ELR (cell line): ENCODE results near the gene VPS9D1.

Experiments
- DNase-seq: peaks from one replicate; pipeline ENCODE4 v3.0.0-alpha.2; 2015; ENCODE audit warnings: low read depth

VPS9D1 gene

GRCh38 chr16:89720813-89721545, at the start of gene VPS9D1, which contains the start of gene ZNF276:
VPS9D1 (minus strand) TSS chr16:89720898; CDS start chr16:89720861, 37 bp downstream.
ZNF276 (plus strand) TSS chr16:89721537; CDS start chr16:89721641, 104 bp downstream.
- peak; percentile 89 for DNase-seq

DNA sequence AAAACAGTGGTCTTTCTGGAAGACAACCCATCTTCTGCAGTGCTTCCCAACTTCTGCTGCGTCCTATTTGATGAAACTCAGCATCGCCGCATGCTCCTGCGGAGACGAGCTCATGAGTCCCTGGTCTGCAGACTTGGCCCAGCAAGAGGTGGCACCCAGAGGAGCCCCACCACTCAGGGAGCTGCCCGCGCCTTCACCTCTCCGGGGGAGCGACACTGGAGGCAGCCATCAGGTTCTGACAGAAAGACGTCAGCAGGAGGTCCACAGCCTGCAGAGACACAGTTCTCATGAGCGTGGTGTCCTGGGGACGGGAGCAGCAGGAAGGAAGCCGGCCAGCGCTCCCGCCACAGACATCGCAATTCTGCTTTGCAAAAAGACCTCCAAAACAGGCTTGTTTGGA, 49.7 kb upstream of the VPS9D1 start:
- no peak for DNase-seq

GRCh38 chr16:89765292-89765830, 44.7 kb upstream of the VPS9D1 start:
- no peak for DNase-seq

DNA sequence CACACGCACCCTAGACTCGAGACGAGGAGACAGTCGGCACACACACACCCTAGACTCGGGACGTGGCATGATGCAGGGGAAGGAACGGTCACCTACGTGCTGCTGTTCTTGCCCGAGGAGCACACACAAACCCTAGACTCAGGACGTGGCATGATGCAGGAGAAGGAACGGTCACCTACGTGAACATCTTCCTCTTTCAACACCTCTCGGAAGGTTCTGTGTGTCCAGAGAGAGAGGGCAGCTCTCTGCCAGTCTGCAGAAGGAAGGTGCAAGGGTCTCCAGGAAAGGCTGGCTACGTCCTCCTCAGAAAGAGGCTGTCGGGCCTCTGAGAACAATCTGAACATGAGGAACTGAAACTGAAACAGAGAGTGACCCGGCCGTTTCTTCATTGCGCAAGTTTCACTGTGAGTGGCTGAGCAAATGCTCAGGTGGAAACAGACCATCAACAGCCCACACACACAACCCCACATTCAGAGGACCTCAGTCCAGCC, 44.1 kb upstream of the VPS9D1 start:
- no peak for DNase-seq

DNA sequence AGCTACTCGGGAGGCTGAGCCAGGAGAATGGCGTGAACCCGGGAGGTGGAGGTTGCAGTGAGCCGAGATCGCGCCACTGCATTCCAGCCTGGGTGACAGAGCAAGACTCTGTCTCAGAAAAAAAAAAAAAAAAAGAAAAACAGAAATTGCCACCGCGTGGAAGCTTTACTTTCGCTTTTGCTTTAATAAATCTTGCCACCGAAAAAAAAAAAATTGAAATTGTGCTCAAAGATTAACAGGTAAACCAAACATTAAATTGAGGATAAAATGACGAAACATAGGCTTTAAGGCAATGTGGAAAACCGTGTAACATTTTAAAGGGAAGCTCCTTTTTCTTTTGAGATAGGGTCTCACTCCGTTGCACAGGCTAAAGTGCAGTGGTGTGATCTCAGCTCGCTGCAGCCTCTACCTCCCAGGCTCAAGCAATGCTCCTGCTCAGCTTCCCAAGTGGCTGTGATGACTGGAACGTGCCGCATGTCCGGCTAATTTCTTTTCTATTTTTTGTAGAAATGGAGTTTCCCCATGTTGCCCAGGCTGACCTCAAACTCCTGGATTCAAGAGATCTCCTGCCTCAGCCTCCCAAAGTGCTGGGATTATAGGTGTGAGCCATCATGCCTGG, 40.7 kb upstream of the VPS9D1 start:
- no peak for DNase-seq

DNA sequence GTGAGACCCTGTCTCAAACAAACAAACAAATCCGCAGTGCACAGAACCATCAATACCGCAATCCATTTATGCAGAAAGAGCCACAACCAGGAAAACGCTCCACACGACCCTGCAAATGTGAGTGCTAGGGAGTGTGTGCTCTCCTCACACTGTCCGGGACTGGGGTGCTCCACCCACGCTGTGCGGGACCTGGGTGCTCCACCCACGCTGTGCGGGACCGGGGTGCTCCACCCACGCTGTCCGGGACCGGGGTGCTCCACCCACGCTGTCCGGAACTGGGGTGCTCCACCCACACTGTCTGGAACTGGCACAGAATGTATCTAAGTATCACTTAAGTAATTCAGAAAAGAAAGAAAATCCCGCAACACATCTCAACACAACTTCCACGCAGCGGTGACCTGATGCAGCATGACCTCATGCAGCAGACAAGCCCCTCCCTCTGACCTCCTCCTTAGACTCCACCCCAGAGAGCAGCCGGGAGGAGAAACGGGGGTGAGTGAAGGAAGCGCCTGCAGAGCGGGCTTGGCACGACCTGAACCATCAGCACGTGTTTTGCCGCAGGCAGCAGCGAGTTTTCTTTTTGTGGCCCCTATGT, 39.1 kb upstream of the VPS9D1 start:
- DNase-seq = no peak

GRCh38 chr16:89749637-89750036, 28.9 kb upstream of the VPS9D1 start:
- DNase-seq = no peak

- DNase-seq = no peak
Measured at GRCh38 chr16:89748921-89749320, 28.2 kb upstream of the VPS9D1 start.

DNA sequence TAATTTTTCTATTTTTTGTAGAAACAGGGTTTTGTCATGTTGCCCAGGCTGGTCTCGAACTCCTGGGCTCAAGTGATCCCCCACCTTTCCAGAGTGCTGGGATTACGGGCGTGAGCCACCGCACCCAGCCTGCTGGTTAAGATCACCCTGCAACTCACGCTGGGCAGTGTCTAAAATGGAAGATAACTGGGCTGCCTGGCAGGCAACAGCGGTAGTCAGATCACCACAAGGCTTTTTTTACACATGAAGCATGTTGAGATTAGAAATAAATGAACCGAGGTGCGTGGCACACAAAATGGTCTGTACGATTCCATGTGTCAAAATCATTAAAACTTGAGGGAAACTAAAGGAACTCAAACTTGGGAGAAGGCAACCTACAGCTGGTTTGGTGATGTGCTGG, 27.4 kb upstream of the VPS9D1 start:
- DNase-seq = no peak

- DNase-seq = no peak
Measured at GRCh38 chr16:89746043-89746442, 25.3 kb upstream of the VPS9D1 start.

GRCh38 chr16:89744813-89745212, 24.1 kb upstream of the VPS9D1 start:
- DNase-seq = no peak

DNA sequence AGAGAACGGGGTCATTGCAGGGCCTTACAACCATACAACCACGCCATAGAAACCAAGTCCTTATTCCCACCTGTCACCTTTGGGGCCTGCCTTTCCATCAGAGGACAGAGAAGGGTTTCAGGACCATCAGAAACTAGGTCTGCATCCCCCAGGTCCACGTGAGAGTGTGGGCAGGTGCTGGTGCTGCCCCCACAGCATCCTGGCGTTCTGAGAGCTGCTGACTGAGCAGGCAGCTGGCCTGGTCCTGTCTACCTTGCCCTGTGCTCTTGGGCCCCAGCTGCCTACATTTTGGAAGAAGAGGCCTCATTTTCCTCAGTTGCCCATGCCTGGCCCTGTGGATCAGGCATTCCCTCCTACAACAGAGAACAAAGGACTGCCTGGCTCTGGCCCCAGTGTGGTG, 22.2 kb upstream of the VPS9D1 start:
- no peak for DNase-seq

DNA sequence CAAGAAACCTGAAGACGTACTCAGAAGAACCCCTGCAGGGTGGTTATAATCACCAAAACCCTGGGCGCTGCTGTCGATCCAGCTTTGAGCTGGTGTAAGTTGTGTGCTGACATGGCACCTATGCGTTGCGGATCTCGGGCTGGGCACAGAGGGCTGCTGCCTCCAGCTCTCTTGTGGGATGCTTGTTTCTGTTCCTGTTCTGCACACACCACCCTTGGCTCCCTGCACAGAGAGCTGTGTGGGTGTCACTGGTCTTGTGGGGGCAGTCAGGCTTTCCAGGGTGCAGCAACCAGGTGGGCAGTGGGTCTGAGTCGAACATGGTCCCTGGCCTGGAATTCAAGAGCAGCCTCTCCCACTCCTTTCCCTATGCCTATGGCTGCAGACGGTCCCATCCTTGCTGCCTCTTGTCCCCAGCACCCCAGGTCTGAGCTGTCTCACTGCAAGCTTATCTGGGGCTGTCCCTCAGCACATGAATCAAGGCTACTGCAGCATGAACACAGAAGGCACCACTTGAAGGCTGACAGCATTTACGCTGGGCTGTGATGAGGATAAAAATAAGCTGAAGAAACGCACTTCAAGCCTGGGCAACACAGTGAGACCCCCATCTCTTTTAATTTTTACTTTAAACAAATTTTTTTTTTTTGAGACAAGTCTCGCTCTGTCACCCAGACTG, 20.8 kb upstream of the VPS9D1 start:
- DNase-seq = no peak

- DNase-seq = no peak
Measured at GRCh38 chr16:89739383-89739782, 18.7 kb upstream of the VPS9D1 start.

GRCh38 chr16:89738538-89739317, 18.0 kb upstream of the VPS9D1 start:
- DNase-seq = no peak

- DNase-seq = no peak
Measured at GRCh38 chr16:89738072-89738377, 17.3 kb upstream of the VPS9D1 start.

GRCh38 chr16:89737341-89738071, 16.8 kb upstream of the VPS9D1 start:
- no peak for DNase-seq

- DNase-seq = no peak
Measured at GRCh38 chr16:89736554-89736953, 15.9 kb upstream of the VPS9D1 start.

- DNase-seq = no peak
Measured at GRCh38 chr16:89733792-89734191, 13.1 kb upstream of the VPS9D1 start.

DNA sequence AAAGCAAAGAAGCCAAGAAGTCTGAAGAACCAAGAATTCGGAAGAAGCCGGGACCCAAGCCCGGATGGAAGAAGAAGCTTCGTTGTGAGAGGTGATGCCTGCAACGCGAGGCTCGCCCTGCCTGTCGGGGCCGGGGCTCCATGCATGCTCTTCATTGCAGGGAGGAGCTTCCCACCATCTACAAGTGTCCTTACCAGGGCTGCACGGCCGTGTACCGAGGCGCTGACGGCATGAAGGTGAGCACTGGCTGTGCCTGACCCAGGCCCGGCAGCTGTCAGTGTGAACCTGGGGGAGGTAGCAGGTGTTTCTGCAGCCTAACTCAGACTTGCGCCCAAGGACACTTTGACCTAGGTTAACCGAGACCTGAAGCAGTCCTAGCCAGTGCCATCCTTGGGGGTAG, 12.6 kb upstream of the VPS9D1 start:
- DNase-seq = no peak

GRCh38 chr16:89732918-89733242, 12.2 kb upstream of the VPS9D1 start:
- DNase-seq = no peak
